ENCODE measurements around the gene MBD6. TPM values are rescaled to one million over a fixed set of nuclear protein-coding genes. Genes with fewer than 3 reads are reported as not detected.
A peak's percentile ranks its signal among the peaks of the same experiment; 100 is the strongest.

Gene MBD6
- polyA plus RNA-seq, 6 donors from 2014 or later, result 1.8 to 8.2 (median 5.0) TPM

DNA sequence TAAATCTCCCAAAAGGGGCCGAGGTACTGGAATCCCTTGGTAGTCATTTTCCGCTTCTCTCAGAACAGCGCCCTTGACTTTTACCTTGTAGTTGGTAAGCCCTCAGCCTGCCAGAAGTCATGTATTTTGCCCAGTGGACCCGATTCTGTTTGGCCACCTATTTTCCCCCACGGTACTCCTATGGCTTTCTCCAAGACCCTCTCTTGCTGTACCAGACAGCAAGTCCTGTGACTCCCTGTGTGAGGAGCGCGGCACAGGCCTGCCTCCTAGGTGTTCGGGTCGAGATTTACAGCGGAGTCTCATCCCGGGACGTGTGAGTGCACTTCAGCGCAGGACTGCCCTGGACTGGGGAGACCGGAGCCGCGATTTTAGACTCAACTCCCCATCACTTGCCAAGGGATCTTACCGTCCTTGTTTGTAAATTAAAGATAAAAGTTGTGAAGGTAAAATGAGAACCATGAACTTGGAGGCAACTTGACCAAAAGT is 1.1 kb upstream of the MBD6 start:
- Mint-ChIP-seq H3K4me3 (peak overlapping the region; percentile 93 to 99 (median 98)), H3K9me3 (no peaks in the 10 kb centered on the region), H3K27ac (peak overlapping the region; percentile 99 to 100 (median 100)), H3K27me3 (no peaks in the 10 kb centered on the region), H3K4me1 (peaks cover 49 to 67% (median 65%) of the 10 kb centered on the region in 3 donors), H3K36me3 (peaks cover 0 to 9% of the 10 kb centered on the region in 2 donors)
- ATAC-seq (ENCODE audit: low read depth in 2 of 2) (no peak), DNase-seq (no peak)

- Mint-ChIP-seq H3K27me3 (no peaks in the 10 kb centered on the region), H3K36me3 (no peaks in the 10 kb centered on the region), H3K27ac (peak overlapping the region; percentile 54 to 100 (median 94)), H3K4me1 (peaks cover 49 to 63% (median 59%) of the 10 kb centered on the region in 3 donors), H3K4me3 (peak overlapping the region; percentile 90 to 97 (median 96)), H3K9me3 (no peaks in the 10 kb centered on the region)
- ATAC-seq (ENCODE audit: low read depth in 2 of 2) (peak; percentile 1 to 2), DNase-seq (no peak)
These were observed 472 bp downstream of the MBD6 start for GRCh38 chr12:57522887-57523705.

DNA sequence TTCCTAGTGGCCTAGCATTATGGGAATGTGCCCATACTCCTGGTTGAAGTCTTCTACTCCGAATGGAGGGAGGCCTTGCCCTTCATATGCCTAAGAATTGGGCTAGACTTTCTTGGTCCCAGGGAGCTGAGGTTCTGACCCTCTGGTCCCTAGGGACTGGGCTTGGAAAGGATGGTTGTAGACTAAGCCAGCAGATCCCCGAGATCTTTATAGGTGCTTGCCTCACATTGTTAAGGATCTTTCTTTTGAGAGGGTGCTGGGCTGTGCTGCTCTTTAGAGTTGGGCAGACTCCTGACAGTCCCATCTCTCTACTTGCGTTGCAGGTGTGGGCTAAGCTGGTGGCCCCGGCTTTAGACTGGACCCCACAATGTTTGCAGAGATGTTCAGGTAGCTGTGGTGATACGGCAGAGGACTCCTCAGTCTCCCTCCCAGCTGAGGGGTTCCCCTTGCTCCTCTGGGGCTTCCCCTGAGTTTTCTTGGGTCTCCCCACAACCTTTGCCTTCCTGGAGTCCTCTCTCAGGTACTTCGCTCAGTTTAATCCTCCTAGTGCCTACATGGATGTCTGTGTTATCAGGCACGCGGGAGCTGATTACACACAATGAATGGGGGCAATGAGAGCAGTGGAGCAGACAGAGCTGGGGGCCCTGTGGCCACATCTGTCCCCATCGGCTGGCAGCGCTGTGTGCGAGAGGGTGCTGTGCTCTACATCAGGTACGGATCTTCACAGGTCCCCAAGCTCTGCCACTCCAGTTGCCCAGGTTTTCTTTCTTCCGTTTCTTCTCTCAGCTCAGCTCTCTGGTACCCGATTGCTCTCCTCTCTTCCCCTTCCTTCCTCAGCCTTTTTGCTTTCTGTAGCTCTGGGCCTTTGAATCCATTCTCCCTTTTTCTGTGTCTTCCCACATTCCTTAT is 1.3 kb downstream of the MBD6 start:
- Mint-ChIP-seq H3K27ac (peak overlapping the region; percentile 83 to 100 (median 94)), H3K4me1 (peaks cover 40 to 54% (median 50%) of the 10 kb centered on the region in 3 donors), H3K27me3 (no peaks in the 10 kb centered on the region), H3K36me3 (no peaks in the 10 kb centered on the region), H3K9me3 (no peaks in the 10 kb centered on the region), H3K4me3 (peak overlapping the region; percentile 90 to 97 (median 96))
- ATAC-seq (ENCODE audit: low read depth in 2 of 2) (no peak), DNase-seq (no peak)

- no peaks in the 10 kb centered on the region for H3K9me3 Mint-ChIP-seq
- peaks cover 39 to 46% (median 41%) of the 10 kb centered on the region in 3 donors for H3K4me1 Mint-ChIP-seq
These were observed 2.4 kb downstream of the MBD6 start for GRCh38 chr12:57524814-57525614.

GRCh38 chr12:57525615-57526383 is 3.2 kb downstream of the MBD6 start:
- no peak for DNase-seq
- Mint-ChIP-seq H3K4me3 (peak overlapping the region in 4 of 8 donors; percentile 53 to 96 (median 73)), H3K9me3 (no peaks in the 10 kb centered on the region), H3K4me1 (peaks cover 32 to 43% (median 36%) of the 10 kb centered on the region in 3 donors), H3K27me3 (no peaks in the 10 kb centered on the region), H3K27ac (peak overlapping the region in 3 of 6 donors; percentile 47 to 85 (median 74)), H3K36me3 (no peaks in the 10 kb centered on the region)
- no peak for ATAC-seq (ENCODE audit: low read depth in 2 of 2)

More at GRCh38 chr12:57524814-57525614, 2.4 kb downstream of the MBD6 start:
- Mint-ChIP-seq H3K4me3 (peak overlapping the region in 7 of 8 donors; percentile 53 to 97 (median 92)), H3K27me3 (no peaks in the 10 kb centered on the region), H3K27ac (peak overlapping the region in 4 of 6 donors; percentile 7 to 100 (median 73)), H3K36me3 (no peaks in the 10 kb centered on the region)
- ATAC-seq (ENCODE audit: low read depth in 2 of 2), result no peak
- DNase-seq, result no peak

DNA sequence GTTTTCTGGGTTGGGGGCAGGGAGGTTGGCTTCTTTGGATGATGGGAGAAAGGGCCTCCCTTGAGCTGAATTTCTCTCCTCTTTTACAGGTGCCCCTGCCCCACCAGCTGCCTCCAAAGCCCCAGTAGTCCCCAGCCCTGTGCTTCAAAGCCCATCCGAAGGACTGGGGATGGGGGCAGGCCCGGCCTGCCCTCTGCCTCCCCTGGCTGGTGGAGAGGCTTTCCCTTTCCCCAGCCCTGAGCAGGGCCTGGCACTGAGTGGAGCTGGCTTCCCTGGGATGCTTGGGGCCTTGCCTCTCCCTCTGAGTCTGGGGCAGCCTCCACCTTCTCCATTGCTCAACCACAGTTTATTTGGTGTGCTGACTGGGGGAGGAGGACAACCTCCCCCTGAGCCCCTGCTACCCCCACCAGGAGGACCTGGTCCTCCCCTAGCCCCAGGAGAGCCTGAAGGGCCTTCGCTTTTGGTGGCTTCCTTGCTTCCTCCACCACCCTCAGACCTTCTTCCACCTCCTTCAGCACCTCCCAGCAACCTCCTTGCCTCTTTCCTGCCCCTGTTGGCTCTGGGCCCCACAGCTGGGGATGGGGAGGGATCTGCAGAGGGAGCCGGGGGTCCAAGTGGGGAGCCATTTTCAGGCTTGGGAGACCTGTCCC is 4.0 kb downstream of the MBD6 start:
- Mint-ChIP-seq H3K4me1 (peaks cover 28 to 35% (median 33%) of the 10 kb centered on the region in 3 donors), H3K36me3 (no peaks in the 10 kb centered on the region), H3K9me3 (no peaks in the 10 kb centered on the region), H3K27me3 (no peaks in the 10 kb centered on the region), H3K4me3 (no peak overlapping the region), H3K27ac (peak overlapping the region in 2 of 6 donors; percentile 83 to 85)
- ATAC-seq (ENCODE audit: low read depth in 2 of 2) (no peak), DNase-seq (no peak)

GRCh38 chr12:57527184-57527583 is 4.6 kb downstream of the MBD6 start:
- ATAC-seq (ENCODE audit: low read depth in 2 of 2) (no peak), DNase-seq (no peak)
- no peaks in the 10 kb centered on the region for H3K27me3 Mint-ChIP-seq
- H3K9me3 Mint-ChIP-seq, result no peaks in the 10 kb centered on the region
- H3K4me1 Mint-ChIP-seq, result peaks cover 26 to 29% (median 27%) of the 10 kb centered on the region in 3 donors
- no peaks in the 10 kb centered on the region for H3K36me3 Mint-ChIP-seq
- H3K4me3 Mint-ChIP-seq, result no peak overlapping the region
- peak overlapping the region in 2 of 6 donors; percentile 20 to 74 for H3K27ac Mint-ChIP-seq

DNA sequence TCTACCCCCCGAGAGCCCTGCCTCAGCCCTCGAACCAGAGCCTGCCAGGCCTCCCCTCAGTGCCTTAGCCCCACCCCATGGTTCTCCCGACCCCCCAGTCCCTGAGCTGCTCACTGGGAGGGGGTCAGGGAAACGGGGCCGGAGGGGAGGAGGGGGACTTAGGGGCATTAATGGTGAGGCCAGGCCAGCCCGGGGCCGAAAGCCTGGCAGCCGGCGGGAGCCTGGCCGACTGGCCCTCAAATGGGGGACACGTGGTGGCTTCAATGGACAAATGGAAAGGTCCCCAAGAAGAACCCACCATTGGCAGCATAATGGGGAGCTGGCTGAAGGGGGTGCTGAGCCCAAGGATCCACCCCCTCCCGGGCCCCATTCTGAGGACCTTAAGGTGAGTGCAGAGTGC is 5.6 kb downstream of the MBD6 start:
- no peak for DNase-seq
- Mint-ChIP-seq H3K27ac (peak overlapping the region in 1 of 6 donors; percentile 29), H3K4me1 (peaks cover 24 to 26% (median 24%) of the 10 kb centered on the region in 3 donors), H3K36me3 (peaks cover 0 to 9% of the 10 kb centered on the region in 2 donors), H3K27me3 (no peaks in the 10 kb centered on the region), H3K4me3 (peak overlapping the region in 1 of 8 donors; percentile 25), H3K9me3 (no peaks in the 10 kb centered on the region)
- ATAC-seq (ENCODE audit: low read depth in 2 of 2), result no peak

- Mint-ChIP-seq H3K36me3 (peaks cover 0 to 10% of the 10 kb centered on the region in 2 donors), H3K27ac (peak overlapping the region in 4 of 6 donors; percentile 11 to 60 (median 46)), H3K4me3 (no peak overlapping the region), H3K27me3 (no peaks in the 10 kb centered on the region), H3K9me3 (no peaks in the 10 kb centered on the region), H3K4me1 (peaks cover 16 to 18% (median 16%) of the 10 kb centered on the region in 3 donors)
- ATAC-seq (ENCODE audit: low read depth in 2 of 2), result no peak
- DNase-seq, result no peak
These were observed 6.4 kb downstream of the MBD6 start for GRCh38 chr12:57528831-57529555.

- Mint-ChIP-seq H3K4me1 (peaks cover 7 to 11% (median 10%) of the 10 kb centered on the region in 3 donors), H3K9me3 (no peaks in the 10 kb centered on the region), H3K4me3 (no peak overlapping the region), H3K36me3 (peaks cover 0 to 10% of the 10 kb centered on the region in 2 donors), H3K27me3 (no peaks in the 10 kb centered on the region), H3K27ac (peak overlapping the region in 2 of 6 donors; percentile 51 to 70)
- DNase-seq (no peak), ATAC-seq (ENCODE audit: low read depth in 2 of 2) (no peak)
These were observed 7.2 kb downstream of the MBD6 start for GRCh38 chr12:57529831-57530230.
